Lower leg skin (tissue), 4 donors: ENCODE measurements around the gene RNF213. TPM values are rescaled to one million over a fixed set of nuclear protein-coding genes. Genes with fewer than 3 reads are reported as not detected.
A peak's percentile ranks its signal among the peaks of the same experiment; 100 is the strongest.

ENCODE experiments used
- DNase-seq, 2 donors: peaks; one replicate each; pipeline ENCODE4 v3.0.0-alpha.2; 2019; ENCODE audit warnings: low spot score in 2 of 2
- H3K4me3 ChIP-seq: fragments of 200-600 bp; sonication (generic); 2 replicates; pipeline ENCODE4 v1.5.1; 2017; ENCODE audit warnings: mild to moderate bottlenecking, low read depth; ENCODE audit not compliant: poor library complexity, severe bottlenecking
- POLR2A ChIP-seq, 2 donors: fragments of 450-650 bp; IDR thresholded peaks; one replicate each; pipeline ENCODE4 v1.6.1; 2016 to 2017; ENCODE audit warnings: antibody characterized with exemption in 2 of 2, mild to moderate bottlenecking in 1 of 2, moderate library complexity in 1 of 2
- WGBS, 2 donors: methylation state at CpG; one replicate each; pipeline ENCODE4 v1.1.5; 2018; 5-methylcytosine and 5-hydroxymethylcytosine counted together
- intact Hi-C: fragments of 100-400 bp; cut with DNase I; formaldehyde crosslinking; loops from one replicate; pipeline ENCODE4 v1.15.0; 2023; ENCODE audit warnings: low total_unique reads
- total RNA-seq, 4 donors: library from RNA; depleted of rRNA; stranded (reverse); fragments of >200 nt; gene quantifications; one replicate each; pipeline ENCODE4 v1.1.0, GENCODE V29; 2016
- TF ChIP-seq, protein P1 (sequence below), 3 donors: fragments of 450-650 bp; IDR thresholded peaks; one replicate each; pipeline ENCODE4 v1.5.1; 2016; ENCODE audit warnings: antibody characterized with exemption in 3 of 3, mild to moderate bottlenecking in 3 of 3, moderate library complexity in 2 of 3

RNF213 gene
- total RNA-seq, 4 donors from 2014 or later: 48.4 to 103 (median 59.8) TPM

DNA sequence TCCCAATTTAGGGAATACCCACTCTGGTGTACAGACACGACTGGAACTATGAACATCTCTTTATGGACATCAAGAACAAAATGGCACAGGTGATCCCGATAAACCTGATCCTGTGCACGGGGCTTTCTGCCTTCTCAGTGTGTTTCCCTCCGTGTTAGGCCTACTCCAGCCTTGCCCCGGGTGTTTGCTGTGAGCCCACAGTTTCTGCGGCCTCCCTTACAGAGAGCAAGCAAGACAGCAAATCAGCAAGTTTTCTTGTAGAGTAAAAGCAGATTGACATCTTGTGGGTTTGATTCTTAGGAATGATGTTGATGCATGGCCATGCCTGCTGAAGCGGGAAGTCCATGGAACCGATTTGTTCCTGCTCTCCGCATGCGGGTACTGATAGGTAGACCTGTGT, 127.9 kb downstream of the RNF213 start:
- TF ChIP-seq, protein P1, sequence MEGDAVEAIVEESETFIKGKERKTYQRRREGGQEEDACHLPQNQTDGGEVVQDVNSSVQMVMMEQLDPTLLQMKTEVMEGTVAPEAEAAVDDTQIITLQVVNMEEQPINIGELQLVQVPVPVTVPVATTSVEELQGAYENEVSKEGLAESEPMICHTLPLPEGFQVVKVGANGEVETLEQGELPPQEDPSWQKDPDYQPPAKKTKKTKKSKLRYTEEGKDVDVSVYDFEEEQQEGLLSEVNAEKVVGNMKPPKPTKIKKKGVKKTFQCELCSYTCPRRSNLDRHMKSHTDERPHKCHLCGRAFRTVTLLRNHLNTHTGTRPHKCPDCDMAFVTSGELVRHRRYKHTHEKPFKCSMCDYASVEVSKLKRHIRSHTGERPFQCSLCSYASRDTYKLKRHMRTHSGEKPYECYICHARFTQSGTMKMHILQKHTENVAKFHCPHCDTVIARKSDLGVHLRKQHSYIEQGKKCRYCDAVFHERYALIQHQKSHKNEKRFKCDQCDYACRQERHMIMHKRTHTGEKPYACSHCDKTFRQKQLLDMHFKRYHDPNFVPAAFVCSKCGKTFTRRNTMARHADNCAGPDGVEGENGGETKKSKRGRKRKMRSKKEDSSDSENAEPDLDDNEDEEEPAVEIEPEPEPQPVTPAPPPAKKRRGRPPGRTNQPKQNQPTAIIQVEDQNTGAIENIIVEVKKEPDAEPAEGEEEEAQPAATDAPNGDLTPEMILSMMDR (IDR thresholded peaks at IDR 0.05): no peak
- TF ChIP-seq POLR2A (IDR thresholded peaks at IDR 0.05): no peak
- intact Hi-C loops: no loop called here
- DNase-seq: peak in 1 of 2 donors; percentile 34
- H3K4me3 ChIP-seq: no peak overlapping the region
- WGBS, 2 donors: 95 to 97% methylated on average over 10 of the region's 10 CpGs

DNA sequence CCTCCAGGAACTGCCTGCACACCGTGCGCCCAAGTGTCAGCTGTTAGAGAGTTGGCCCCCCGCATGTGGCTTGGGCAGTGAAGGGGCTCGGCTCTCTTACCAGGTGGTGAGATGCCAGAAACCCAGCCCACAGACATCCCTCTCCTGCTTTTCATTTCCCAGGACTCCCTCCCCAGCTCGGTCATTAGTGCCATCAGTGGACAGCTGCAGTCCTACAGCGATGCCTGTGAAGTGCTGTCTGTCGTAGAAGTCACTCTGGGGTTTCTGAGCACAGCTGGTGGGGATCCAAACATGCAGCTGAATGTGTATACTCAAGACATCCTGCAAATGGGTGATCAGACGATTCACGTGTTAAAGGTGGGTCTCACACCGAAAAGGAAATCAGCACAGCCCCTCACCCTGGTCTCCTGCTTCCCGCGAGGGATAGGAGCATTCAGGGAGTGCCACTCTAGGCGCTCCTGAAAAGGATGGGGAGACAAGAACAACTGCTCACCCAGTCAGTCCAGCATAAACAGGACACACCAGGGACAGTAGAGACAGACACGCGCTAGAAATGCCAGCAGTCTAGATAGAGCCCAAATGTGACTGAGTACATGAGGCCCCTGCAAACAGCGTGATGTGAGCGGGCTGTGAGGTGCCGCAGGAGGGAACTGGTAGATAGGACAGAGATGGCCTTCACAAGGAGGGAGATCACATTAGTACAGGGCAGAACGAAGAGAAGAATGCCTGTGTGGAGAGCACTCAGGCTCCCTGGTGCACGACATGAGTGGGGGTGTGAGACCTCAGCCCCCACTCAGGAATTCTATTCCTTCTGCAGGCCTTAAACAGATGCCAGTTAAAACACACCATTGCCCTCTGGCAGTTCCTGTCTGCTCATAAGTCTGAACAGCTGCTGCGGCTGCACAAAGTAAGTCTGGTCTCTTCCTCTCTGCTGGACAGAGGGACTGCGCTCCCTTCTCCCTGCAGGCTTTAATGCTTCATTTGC, 128.7 kb downstream of the RNF213 start:
- TF ChIP-seq, protein P1 (IDR thresholded peaks at IDR 0.05): no peak
- no peak for TF ChIP-seq POLR2A (IDR thresholded peaks at IDR 0.05)
- 89 to 92% methylated on average over 22 of the region's 22 CpGs for WGBS, 2 donors
- intact Hi-C loops: no loop called here
- peak in 1 of 2 donors; percentile 56 for DNase-seq
- no peak overlapping the region for H3K4me3 ChIP-seq

DNA sequence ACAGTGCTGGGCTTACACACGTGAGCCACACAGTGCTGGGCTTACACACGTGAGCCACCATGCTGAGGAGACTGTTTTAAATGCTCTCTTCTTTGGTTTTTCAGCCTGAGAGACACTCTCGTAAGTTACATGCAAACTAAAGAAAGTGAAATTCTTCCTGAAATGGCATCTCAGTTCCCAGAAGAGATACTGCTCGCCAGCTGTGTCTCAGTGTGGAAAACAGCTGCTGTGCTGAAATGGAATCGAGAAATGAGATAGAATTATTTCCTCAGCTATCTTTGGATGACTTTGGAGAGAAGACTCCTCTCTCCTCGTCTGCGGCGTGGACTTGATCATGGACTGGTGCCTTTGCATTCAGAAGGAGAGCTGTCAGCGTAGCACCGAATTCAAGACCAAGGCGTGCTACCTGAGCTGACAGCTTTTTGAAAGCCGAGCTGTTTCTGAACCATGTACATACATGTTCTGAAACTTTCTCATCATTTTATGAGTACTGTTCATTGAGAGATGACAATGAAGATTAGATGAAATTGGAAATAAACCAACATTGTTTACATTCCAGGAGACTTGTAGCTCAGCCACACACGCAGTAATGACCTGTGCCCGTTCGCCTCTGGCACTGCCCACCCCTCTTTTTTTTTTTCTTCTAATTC, 132.7 kb downstream of the RNF213 start:
- no peak for TF ChIP-seq POLR2A (IDR thresholded peaks at IDR 0.05)
- TF ChIP-seq, protein P1 (IDR thresholded peaks at IDR 0.05): no peak
- intact Hi-C loops: no loop called here
- DNase-seq: no peak
- 63 to 67% methylated on average over 15 of the region's 15 CpGs for whole genome bisulfite sequencing, 2 donors
- no peak overlapping the region for H3K4me3 ChIP-seq

DNA sequence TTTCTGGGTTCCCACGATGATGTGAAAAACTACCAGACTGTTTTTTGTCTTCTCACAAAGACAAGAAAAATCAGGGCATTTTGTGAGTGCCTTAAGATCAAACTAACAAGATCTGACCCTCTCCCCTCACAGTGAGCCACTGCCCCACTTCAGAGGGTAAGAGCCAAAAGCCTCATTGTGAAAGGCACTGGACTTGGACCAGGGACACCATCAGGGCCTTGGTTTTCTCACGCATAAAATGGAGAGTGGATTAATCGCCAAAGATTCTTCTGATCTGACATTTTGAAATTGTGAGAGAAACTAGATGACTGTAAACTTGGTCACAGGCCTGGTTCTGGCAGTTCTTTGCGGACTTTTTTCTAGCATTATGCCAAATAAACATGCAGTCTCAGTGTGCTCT, 133.3 kb downstream of the RNF213 start:
- H3K4me3 ChIP-seq: no peak overlapping the region
- intact Hi-C loops: loop anchor here (2.0 kb wide), 1 partner anchor 57 kb away; no protein-coding TSS in a partner anchor
- no peak for DNase-seq
- WGBS, 2 donors: 77 to 82% methylated on average over 4 of the region's 4 CpGs
- TF ChIP-seq, protein P1 (IDR thresholded peaks at IDR 0.05): no peak

DNA sequence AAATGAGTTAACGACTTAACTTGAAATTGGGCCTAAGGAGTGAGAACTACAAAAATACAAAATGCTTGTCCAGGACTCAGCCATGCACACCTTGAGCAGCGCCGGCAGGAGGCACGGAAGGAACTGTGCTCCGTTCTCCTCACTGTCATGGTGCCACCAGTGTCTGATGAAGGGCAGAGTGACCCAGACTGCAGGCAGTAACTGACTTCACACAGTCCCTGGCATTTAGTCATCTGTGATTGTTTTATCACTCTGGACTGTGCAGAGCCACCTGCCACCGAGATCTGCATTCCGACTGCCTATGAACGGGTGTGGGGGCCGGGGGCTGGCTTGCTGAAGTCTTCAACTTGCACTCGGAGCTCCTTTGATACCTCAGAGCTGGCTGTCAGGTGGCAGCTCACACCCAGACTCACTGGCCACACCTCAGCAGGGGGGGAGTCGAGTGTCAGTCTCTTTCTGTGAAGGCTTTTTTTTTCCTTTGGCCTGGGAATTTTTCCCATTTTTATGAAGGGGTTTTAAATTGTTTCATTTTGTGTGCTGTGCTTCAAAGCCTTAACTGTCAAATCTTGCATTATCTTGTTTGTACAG, 134.1 kb downstream of the RNF213 start:
- intact Hi-C loops: loop anchor here (2.0 kb wide), 1 partner anchor 56 kb away; no protein-coding TSS in a partner anchor
- WGBS, 2 donors: 86 to 87% methylated on average over 11 of the region's 11 CpGs

More for the DNA sequence above, 134.1 kb downstream of the RNF213 start:
- no peak for TF ChIP-seq POLR2A (IDR thresholded peaks at IDR 0.05)
- TF ChIP-seq, protein P1 (IDR thresholded peaks at IDR 0.05): no peak
- no peak for DNase-seq
- H3K4me3 ChIP-seq: no peak overlapping the region
